Activated naive CD8-positive, alpha-beta T cell treated with anti-CD3 and anti-CD28 coated beads, Interleukin-2, amount 50 U/mL, for 16 hours (primary cell): Measurements from ENCODE around the gene PHYHD1.

Source experiments
- DNase-seq: peaks from one replicate; pipeline ENCODE4 v3.0.0-alpha.2; 2020; ENCODE audit warnings: low read depth, low spot score

Gene PHYHD1

GRCh38 chr9:128920381-128921058 lies at the start of gene PHYHD1:
Gene PHYHD1, plus strand, starts transcription at chr9:128920982. Its CDS starts 1,342 bp downstream, at chr9:128922324.
- DNase-seq, result no peak

- no peak for DNase-seq
These were observed 42.9 kb upstream of the PHYHD1 start for GRCh38 chr9:128877852-128878251.

- DNase-seq, result peak; percentile 96
These were observed 38.7 kb upstream of the PHYHD1 start, which contains the start of the genes KYAT1 and LRRC8A for GRCh38 chr9:128881884-128882676. Gene KYAT1, minus strand, starts transcription at chr9:128881950. Its CDS starts 36,545 bp downstream, at chr9:128845405. Gene LRRC8A, plus strand, starts transcription at chr9:128882133. Its CDS starts 25,032 bp downstream, at chr9:128907165.

GRCh38 chr9:128882677-128883603 lies 37.8 kb upstream of the PHYHD1 start:
- DNase-seq, result no peak

- DNase-seq, result no peak
These were observed 36.6 kb upstream of the PHYHD1 start for GRCh38 chr9:128884164-128884563.

GRCh38 chr9:128885376-128885775 lies 35.4 kb upstream of the PHYHD1 start:
- no peak for DNase-seq

- DNase-seq, result no peak
These were observed 35.0 kb upstream of the PHYHD1 start for GRCh38 chr9:128885798-128886197.

- no peak for DNase-seq
These were observed 34.4 kb upstream of the PHYHD1 start for GRCh38 chr9:128886211-128886891.

- DNase-seq, result no peak
These were observed 33.7 kb upstream of the PHYHD1 start for GRCh38 chr9:128887049-128887448.

GRCh38 chr9:128887914-128888350 lies 32.9 kb upstream of the PHYHD1 start:
- no peak for DNase-seq

- no peak for DNase-seq
These were observed 29.2 kb upstream of the PHYHD1 start for GRCh38 chr9:128891321-128892220.

- no peak for DNase-seq
These were observed 28.4 kb upstream of the PHYHD1 start for GRCh38 chr9:128892221-128892921.

- DNase-seq, result no peak
These were observed 27.4 kb upstream of the PHYHD1 start for GRCh38 chr9:128893354-128893753.

- no peak for DNase-seq
These were observed 26.0 kb upstream of the PHYHD1 start for GRCh38 chr9:128894764-128895163.

- DNase-seq, result no peak
These were observed 25.2 kb upstream of the PHYHD1 start for GRCh38 chr9:128895556-128895955.

- no peak for DNase-seq
These were observed 22.4 kb upstream of the PHYHD1 start for GRCh38 chr9:128898382-128898781.

- DNase-seq, result no peak
These were observed 21.8 kb upstream of the PHYHD1 start for GRCh38 chr9:128898845-128899565.

GRCh38 chr9:128899566-128900322 lies 21.0 kb upstream of the PHYHD1 start:
- DNase-seq, result no peak
